ENCODE data around the gene LCE1B.

The LCE1B gene, protein sequence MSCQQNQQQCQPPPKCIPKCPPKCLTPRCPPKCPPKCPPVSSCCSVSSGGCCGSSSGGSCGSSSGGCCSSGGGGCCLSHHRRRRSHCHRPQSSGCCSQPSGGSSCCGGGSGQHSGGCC

DNA sequence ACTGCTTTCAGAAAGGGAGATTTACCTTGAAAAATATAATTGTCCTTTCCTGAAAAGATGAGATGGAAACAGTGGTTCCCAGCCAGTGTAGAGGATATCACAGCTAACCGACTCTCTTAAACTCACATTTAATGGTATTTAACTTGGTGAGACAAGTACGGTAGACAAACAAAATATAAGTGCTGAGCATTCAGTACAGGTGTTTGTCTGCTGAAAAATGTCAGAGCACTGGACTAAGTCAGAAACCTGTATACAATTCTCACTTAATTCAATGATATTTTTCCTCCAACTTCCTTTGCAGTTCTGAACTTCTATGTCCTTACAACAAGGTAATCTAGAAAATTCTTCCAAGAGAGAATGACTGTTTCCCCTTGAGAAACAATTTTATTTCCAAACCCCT, at the start of gene LCE1B:
Gene LCE1B, plus strand, starts transcription at position 301 of the 400 bp plus-strand sequence. CDS start 476 bp downstream, outside the sequence.
- no peak for DNase-seq

DNA sequence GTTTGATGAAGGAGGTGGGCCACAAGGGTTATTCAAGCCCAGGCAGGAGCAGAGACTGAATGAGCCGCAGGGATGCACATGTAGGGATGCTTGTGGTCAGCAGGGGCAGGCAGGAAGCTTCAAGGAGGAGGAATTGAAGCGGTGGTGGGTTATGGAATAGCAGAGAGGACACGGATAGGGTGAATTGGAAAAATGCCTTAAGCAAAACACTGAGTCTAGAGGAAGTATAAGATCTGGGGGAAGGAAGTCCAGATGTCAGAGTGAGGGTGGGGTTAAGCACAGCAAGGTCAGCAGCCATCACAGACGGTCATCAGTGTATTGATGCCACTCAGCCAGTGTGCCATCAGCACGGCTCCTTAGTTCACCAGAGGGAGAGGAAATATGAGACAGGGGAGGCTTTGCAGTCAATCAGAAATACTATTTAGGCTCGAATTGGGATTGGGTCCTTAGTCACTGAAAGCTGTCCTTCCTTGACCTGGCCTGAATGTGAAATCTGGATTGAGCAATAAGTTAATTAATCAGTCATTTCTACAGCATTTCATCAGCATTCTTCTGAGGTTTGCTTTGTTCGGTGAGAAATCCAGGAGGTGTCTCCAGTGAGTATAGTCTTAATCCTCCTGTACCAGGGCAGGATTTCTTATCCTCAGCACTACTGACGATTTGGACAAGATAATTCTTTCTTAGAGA, 42.8 kb upstream of the LCE1B start:
- no peak for DNase-seq

DNA sequence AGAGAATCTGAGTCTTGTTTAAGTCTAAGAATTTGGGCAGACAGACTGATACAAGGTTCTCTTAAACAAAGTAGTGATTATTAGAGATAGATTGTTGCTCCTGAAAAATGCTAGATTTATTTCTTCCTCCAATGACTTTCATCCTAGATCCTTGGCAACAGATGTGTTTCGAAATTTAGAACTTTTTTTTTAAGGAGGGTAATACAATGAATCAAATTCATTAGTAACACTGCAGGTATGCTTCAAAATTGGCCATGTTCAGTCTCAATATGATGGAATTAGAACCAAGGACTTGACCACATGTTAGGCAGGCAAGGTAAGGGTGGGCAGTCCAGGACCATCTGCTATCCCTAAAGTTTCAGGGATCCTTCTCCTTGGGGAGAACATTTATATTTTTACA, 41.4 kb upstream of the LCE1B start:
- no peak for DNase-seq

DNA sequence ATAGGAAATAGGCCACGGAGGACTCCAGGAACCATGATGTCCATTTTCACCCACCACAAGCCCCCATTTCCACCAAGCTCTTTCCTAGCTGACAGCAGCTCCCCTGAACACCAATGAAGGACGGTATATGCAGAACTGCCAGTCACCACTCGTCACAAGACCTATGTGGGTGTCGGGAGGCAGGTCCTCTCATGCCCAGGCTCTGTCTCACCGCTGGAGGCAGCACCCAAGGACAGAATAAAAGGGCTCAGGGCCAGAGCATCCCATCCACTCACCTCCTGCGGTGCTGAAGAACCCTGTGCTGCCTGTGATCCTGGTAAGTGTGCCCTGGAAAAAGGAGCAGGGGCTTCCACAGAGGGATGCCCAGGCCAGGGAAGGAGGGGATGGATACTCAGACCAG, 36.9 kb upstream of the LCE1B start, which contains the start of gene LCE1F:
Gene LCE1F, plus strand, starts transcription at position 266 of the 400 bp plus-strand sequence. CDS start 1,232 bp downstream, outside the sequence.
- no peak for DNase-seq

DNA sequence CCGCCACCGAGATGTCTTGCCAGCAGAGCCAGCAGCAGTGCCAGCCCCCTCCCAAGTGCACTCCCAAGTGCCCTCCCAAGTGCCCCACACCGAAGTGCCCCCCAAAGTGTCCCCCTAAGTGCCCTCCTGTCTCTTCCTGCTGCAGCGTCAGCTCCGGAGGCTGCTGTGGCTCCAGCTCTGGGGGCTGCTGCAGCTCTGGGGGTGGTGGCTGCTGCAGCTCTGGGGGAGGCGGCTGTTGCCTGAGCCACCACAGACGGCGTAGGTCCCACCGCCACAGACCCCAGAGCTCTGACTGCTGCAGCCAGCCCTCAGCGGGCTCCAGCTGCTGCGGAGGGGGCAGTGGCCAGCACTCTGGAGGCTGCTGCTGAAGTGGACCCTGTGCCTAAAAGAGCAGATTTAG, 35.4 kb upstream of the LCE1B start:
- DNase-seq = no peak

DNA sequence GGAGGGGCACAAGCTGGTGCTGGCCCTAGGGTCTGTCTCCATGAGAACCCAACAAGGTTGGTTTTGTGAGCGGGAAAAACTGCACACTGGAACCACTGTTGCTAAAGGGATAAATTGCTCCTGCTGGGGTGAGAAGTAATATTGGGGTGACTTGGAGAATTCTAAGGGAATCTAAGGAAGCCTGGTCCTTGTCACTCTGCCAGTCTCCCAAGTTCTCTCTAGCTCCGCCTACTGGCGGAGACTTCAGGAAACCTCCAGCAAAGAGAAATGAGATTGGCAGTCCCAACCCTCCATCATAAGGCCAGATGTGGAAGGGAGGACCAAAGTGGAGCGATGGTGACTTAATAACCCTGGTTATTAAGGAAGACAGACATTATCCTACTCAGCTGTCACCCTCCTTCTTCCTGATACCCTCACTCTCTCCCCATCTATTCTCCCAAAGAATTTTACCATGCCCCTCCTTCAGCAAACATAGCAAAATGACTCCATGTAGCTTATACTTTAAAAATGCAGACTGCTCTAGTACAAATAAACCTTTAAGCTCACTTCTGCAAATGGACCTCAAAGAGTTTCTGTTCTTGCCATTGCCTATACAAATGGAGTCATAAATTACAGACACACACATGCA, 34.1 kb upstream of the LCE1B start:
- no peak for DNase-seq

DNA sequence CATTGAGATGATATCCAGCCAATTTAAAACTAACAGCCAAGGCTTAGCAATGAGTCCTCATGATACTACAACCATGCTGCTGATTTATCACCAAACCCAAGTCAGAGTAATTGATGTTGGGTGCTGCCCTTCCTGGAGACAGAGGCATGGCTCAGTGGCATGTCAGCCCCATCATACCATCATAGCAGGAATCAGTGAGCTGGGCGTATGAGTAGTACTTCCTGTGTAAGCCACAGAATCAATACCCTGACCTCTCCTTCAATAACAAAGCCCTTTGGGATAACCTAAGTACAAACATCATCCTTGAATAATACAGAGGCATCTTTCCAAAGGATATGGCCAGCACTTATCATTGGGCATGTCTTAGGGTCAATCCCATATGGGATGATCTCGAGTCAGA, 28.7 kb upstream of the LCE1B start:
- DNase-seq = no peak

DNA sequence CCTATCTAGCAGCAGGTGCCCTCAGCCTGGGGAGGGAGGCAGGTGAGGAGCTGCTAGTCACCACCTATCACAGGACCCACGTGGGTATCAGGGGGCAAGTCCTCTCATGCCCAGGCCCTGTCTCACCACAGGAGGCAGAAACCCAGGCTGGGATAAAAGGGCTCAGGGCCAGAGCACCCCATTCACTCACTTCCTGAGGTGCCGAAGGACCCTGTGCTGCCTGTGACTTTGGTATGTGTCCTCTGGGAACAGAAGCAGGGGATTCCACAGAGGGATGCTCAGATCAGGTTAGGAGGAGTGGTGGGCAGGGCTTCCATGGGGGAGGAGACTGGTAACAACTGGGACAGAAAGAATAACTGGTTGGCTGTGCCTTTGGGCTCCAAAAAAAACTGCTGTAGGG, 25.7 kb upstream of the LCE1B start, which contains the start of gene LCE1E:
Gene LCE1E, plus strand, starts transcription at position 181 of the 400 bp plus-strand sequence. CDS start 1,043 bp downstream, outside the sequence.
- DNase-seq = no peak

DNA sequence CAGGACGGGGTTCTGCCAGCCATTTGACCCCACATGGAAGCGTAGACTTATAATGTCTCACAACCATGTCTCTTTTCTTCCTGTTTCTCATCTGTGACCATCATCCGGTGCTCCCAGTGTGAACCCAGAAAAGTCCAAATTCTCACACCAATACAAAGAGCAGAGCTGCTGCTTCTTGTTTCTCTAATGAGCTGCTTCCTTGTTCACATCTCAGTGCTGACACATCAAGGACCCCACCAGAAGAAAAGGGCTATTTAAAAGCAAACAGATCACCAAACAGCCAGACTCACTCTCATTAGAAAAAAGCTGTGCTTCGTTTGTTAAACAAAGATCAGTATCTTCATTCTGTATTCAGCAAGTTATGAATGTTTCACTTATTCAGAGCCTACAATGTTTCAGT, 16.1 kb upstream of the LCE1B start:
- DNase-seq = no peak

DNA sequence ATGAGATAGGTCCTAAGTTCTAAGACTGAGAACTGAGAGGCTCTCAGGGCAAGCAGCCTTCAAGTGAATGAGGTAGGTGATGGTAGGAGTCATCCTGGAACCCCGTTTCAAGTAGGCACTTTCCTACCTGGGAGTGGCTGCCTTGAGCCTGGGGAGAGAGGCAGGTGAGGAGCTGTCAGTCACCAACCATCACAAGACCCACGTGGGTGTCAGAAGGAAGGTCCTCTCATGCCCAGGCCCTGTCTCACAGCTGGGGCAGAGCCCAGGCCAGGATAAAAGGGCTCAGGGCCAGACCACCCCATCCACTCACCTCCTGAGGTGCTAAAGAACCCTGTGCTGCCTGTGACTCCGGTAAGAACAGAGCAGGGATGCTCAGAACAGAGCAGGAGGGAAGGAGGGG, 15.3 kb upstream of the LCE1B start, which contains the start of gene LCE1D:
Gene LCE1D, plus strand, starts transcription at position 301 of the 400 bp plus-strand sequence. CDS start 1,074 bp downstream, outside the sequence.
- no peak for DNase-seq

DNA sequence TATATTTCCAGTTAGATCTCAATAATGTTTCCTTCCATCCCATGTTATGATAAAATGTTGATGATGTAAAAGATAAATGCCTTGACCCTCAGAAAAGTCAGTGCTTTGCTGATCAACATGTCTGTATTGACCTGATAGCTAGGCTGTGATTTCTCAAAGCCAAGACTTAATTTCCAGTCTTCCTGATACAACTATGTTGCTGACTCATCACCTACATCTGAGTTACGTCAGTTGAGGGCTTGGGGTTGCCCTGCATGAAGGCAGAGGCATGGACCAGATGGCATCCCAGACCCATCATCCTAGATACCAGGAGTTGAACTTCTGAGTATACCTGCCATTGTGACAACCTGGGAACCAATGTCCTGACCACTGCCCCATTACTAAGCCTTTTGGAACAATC, 10.4 kb upstream of the LCE1B start:
- no peak for DNase-seq

DNA sequence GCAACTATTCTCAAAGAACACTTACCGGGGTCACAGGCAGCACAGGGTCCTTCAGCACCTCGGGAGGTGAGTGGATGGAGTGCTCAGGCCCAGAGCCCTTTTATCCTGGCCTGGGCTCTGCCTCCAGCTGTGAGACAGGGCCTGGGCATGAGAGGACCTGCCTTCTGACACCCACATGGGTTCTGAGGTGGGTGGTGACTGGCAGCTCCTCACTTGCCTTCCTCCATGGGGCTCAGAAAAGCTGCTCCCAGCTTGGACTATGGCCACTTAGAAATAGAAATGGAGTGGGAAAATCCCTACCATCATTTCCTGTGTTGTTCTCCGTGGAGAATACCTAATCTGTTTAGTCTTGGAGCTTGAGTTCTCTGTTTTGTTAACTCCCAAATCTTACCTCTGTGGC, 5.2 kb upstream of the LCE1B start, which contains the start of gene LCE1C:
Gene LCE1C, minus strand, starts transcription at position 76 of the 400 bp plus-strand sequence. CDS start 1,173 bp downstream, outside the sequence.
- no peak for DNase-seq

DNA sequence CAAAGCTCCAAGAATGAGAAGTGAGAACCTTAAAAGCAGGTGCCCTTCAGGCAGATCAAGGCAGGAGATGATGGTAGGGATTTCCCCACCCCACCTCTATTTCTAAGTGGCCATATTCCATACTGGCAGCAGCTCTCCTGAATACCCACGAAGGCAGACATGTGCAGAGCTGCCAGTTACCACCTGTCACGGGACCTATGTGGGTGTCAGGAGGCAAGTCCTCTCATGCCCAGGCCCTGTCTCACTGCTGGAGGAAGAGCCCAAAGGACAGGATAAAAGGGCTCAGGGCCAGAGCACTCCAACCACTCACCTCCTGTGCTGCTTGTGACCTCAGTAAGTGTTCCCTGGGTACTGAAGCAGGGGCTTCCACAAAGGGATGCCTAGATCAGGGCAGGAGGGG, 721 bp upstream of the LCE1B start:
- no peak for DNase-seq

DNA sequence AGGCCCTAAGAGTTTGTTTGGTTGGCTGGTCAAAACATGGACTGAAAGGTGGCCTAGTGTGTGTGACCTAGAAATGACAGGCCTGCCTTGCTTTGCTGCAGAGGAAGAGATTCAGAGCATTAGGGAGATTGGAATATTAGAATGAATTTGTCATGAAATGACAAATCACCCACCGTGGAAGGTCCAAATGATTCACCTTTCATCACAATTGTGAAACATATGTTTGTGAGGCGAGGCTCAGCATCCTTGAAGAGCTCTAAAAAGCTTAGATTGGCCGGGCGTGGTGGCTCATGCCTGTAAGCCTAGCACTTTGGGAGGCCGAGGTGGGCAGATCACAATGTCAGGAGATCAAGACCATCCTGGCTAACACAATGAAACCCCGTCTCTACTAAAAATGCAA, 5.5 kb downstream of the LCE1B start:
- no peak for DNase-seq

DNA sequence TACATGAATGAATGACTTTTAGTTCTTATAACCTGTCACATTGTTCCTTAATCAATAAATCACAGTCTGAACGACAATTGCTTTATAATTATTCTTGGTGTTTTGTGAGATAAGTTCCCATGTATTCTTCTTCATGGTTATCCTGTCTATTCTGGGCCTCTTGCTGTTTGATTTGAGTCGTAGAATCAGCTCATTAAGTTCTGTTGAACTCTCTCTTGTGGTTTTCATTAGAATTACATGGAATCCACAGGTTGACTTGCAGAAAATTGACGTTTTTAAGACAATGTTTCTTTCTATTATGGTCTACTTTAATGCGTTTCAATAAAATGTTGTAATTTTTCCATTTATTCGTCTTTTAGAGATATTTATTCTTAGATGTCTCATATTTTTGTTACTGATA, 11.5 kb downstream of the LCE1B start:
- no peak for DNase-seq

DNA sequence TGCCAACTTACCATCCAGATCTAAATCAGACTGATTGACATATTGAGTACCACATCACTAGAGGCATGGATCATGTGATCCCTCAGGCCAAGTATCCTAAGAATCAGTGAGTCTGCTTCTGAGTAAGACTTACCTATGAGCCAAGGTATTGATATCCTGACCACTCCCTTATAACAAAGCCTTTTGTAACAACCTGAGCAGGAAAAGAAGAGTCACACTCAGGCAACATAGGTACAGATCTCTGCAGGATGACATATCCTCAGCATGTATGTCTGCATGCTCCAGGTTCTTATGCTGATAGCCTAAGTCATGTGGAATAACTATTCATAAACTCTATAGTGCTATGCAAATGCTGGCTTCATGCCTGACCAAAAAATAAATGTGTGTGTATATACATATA, 13.2 kb downstream of the LCE1B start:
- DNase-seq = no peak

DNA sequence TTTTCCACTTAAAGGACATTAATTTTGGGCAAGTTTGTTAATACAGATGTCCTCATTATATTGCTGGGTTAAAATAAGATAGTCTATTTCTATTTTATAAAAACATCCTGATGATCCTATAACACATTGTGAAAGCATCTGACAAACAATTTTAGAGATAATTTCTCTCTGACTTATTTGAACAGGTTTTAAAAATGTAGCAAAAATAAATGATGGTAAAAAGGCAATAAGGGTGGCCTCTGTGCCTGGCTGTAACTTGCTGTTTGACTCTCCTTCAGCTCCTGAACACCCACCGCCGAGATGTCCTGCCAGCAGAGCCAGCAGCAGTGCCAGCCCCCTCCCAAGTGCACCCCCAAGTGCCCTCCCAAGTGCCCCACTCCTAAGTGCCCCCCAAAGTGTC, 15.4 kb downstream of the LCE1B start, which contains the start of gene LCE1A:
Gene LCE1A, plus strand, starts transcription at position 301 of the 400 bp plus-strand sequence. Its CDS starts 0 bp downstream, at position 301.
- DNase-seq = no peak

DNA sequence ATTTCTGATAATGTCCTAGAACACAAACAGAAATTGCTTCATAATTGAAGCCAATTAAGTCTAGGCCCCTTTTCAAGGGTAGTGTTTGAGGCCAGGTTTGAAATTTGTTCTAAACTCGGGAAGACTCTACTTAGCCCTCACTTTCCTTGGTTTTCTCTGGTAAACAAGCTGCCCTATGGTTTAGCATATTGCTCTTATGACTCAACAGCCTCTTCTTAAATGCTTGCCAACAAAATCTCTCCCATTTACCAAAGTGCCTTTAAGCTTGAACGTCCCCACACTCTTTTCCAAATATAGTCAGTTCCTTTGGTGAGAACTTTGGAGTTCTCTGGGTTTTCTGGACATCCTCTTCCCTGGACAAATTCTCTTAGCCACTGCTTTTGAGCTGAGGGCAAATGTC, 25.1 kb downstream of the LCE1B start:
- DNase-seq = no peak

DNA sequence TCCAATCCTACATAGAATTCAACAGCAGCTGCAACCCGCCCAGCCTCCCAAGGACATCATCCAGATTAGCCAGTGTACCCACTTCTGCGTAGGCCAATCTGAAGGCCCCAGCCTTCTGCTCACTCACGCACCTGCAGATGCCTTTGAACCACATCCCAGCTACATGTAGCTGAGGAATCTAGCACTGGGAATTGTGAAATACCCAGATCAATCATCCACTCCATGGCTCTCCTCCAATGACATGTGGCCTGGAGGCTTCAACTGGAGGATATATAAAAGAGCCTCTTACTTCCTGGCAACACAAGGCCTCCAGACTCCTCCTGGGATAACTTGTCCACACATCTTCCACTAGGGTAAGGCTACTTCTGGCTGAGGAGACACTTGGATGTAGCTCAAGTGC, 30.8 kb downstream of the LCE1B start, which contains the start of gene LCE6A:
Gene LCE6A, plus strand, starts transcription at position 301 of the 400 bp plus-strand sequence. CDS start 665 bp downstream, outside the sequence.
- DNase-seq = no peak

DNA sequence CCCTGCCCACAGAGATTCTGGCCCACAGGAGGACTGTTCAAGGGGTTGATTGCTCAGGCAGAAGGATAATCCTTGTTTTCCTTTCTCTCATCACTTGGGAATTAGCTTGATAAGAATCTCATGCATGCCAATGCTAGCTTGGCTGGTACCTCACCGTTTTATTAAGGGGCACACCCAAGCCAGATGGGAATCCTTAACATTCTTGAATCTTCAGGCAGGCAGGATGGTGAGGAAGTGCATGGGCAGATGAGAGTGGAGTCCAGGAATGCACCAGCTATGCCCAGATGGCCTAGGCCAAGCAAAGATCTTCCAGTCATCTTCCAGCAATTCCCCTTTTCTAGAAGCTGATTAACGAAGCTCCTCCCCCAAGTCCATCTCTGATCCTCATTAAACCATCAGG, 43.9 kb downstream of the LCE1B start:
- DNase-seq = no peak

DNA sequence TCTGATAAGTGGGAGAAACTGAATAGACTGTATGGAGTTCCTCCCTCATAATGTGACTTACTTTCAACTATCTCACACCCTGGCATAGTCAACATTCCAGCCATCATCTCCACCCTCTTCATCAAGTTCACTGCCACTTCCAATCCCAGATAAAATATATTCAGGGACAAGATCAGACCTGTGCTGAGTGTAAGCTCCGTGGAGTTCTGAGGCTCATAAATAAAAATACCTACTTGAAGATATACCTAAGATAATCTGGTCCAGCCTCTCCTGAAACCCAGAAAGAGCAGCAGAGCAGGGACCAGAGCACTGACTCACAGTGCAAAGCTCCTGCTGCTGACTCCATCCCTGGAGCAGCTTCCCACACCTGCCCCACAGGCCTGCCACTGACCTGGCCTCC, 46.3 kb downstream of the LCE1B start:
- no peak for DNase-seq

DNA sequence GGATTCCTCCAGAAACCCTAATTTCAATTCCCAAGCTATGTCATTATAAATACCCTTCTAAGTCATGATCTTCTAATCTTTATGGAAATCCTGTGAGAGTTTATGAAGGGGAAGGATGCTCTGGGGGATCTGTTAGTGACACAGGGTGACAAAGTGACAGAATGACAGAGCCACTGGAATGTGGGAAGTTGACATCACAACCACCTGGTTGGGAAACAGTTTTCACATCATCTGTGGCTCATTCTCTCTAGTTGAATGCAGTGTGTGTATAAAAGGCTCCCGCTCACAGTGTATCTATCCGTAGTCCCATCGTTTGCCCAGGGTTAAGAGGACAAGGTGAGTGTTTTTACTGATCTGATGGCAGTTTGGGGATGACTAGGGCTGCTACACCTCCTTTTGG, 47.9 kb downstream of the LCE1B start, which contains the start of gene LCE7A:
Gene LCE7A, plus strand, starts transcription at position 301 of the 400 bp plus-strand sequence. CDS start 702 bp downstream, outside the sequence.
- DNase-seq = no peak

DNA sequence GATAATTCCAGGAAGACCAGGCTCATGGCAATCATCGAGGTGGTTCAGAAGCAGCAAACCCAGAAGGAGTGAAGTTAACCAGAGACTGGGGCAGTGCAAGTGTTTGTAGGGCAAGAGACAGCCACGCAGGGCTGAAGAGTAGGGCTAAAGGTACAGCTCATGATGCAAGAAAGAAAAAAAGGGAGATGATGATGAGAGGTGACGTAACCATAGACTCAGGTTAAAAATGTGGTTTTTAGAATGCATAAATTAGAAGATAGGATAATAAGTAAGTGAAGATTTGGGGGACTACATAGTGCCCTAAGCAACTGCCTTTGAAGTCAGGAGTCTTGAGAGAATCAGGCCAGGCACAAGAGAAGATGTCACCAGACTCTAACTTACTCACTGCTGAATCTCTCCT, 48.4 kb downstream of the LCE1B start:
- no peak for DNase-seq

DNA sequence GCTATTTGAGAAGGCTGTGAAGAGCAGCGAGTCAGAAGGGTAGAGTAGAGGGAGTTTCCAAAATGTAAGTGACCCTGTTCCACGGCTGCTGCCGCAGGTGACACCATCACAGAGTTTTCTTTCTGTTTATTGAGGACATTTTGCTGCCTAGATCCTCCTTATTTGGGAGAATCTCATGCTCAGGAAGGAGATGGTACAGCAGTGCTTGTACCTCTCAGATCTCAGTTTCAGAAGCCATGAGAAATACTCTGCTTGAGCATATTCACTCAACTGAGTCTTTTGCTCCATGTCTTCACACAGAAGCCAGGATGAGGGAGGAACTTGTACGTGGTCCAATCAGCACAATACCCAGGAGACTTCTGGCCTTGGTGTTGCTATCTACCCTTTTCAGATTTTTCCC, 49.6 kb downstream of the LCE1B start:
- DNase-seq = no peak

Data from activated naive CD4-positive, alpha-beta T cell treated with anti-CD3 and anti-CD28 coated beads, Interleukin-2, amount 50 U/mL, for 16 hours (primary cell).